ENCODE measurements around the gene NBEAL2. TPM values are rescaled to one million over a fixed set of nuclear protein-coding genes. Genes with fewer than 3 reads are reported as not detected.
"Not testable (repeated sequence)": the region's sequence is repeated elsewhere in the genome, so short reads cannot be mapped to it uniquely, and the experiment has no call there.

The NBEAL2 gene
- total RNA-seq, 2 experiments from 2014 or later: 164 to 262 TPM

DNA sequence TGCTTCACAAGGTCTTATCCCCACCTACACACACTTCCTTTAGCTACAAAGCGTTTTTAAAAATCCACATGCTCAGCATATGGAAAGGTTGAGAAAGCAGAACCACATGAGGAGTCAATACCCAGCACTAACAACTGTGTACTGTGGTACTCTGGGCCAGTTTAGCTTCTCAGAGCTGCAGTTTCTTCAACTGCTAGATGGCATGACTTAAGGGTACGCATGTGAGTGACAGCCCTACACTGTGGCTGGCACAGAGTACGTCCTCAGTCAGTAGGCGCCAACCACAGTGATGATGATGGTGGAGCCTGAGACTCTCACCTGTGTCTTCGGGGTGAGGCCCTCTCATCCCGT lies 20.3 kb upstream of the NBEAL2 start:
- Mint-ChIP-seq H3K27ac (peak overlapping the region; percentile 74), H3K36me3 (peaks cover 15% of the 10 kb centered on the region), H3K9me3 (ENCODE audit: low read depth) (peaks cover 3% of the 10 kb centered on the region), H3K4me3 (no peak overlapping the region), H3K4me1 (peaks cover 84% of the 10 kb centered on the region), H3K27me3 (no peaks in the 10 kb centered on the region)
- no peak for DNase-seq
- ATAC-seq: peak; percentile 57
- CTCF ChIA-PET: interaction anchor here (1.6 to 3.4 kb wide), 5 partner anchors 9 to 50 kb away, joined by 4 to 15 read pairs (median 5); partner anchors contain the start of gene CCDC12

DNA sequence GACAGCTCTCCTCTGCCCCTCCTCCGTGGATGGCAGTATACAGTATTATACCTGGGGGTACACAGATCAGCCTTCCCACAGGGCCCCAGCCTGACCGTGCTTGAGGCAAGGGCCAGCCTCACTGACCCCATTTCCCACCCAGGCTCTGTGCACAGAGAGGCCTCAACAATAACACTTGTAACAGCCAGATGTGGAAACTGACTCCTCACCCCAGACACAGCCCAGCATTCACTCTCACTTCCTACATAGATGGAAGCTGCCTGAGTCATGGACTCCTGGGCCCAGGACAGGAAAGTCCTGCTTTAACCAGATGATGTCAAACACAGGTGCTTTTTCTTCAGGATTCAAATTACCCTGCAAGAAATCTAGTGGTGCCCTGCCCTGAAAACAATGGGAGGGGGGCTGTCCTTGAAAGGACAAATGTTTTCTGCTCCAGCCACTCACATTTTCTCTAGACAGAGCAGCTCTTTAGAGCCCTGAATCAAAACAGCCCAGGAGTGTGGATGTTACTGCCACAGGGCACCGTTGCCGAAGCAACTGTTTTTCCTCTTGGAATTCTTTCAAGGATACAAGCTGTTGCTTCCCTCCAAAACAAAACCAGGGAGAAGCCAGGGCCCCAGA lies 19.3 kb upstream of the NBEAL2 start:
- H3K4me3 Mint-ChIP-seq: no peak overlapping the region
- no peak for ATAC-seq
- H3K27ac Mint-ChIP-seq: peak overlapping the region; percentile 74
- peaks cover 21% of the 10 kb centered on the region for H3K36me3 Mint-ChIP-seq
- H3K27me3 Mint-ChIP-seq: no peaks in the 10 kb centered on the region
- CTCF ChIA-PET: interaction anchor here (1.8 to 3.4 kb wide), 3 partner anchors 12 to 51 kb away, joined by 4 to 15 read pairs (median 7); no protein-coding TSS in a partner anchor
- H3K4me1 Mint-ChIP-seq: peaks cover 75% of the 10 kb centered on the region
- H3K9me3 Mint-ChIP-seq (ENCODE audit: low read depth): peaks cover 3% of the 10 kb centered on the region
- DNase-seq: no peak

DNA sequence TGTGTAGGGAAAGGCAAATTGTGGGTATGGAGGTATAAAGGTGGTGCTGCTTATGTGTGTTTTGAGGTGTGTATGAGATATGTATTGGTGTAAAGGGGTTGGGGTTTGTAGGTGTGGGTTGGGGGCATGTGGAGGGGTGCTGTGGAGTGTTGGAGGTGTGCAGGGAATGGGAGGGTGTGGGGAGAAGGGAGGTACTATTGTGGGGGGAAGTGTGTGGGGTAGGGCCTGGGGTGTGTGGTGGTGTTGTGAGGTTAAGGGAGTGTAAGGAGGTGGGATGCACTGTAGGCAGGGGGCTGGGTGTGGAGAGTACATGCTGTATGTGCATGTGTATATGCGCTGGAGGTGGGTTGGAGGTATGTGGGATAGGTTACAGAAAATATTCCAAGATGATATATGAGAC lies 18.6 kb upstream of the NBEAL2 start:
- no peak for ATAC-seq
- DNase-seq: no peak
- Mint-ChIP-seq H3K4me3 (no peak overlapping the region), H3K4me1 (peaks cover 75% of the 10 kb centered on the region), H3K27ac (peak overlapping the region; percentile 52), H3K9me3 (ENCODE audit: low read depth) (peaks cover 3% of the 10 kb centered on the region), H3K27me3 (no peaks in the 10 kb centered on the region), H3K36me3 (peaks cover 27% of the 10 kb centered on the region)
- CTCF ChIA-PET: interaction anchor here (2.6 kb wide), 1 partner anchor 26 kb away, joined by 7 read pairs; no protein-coding TSS in a partner anchor

DNA sequence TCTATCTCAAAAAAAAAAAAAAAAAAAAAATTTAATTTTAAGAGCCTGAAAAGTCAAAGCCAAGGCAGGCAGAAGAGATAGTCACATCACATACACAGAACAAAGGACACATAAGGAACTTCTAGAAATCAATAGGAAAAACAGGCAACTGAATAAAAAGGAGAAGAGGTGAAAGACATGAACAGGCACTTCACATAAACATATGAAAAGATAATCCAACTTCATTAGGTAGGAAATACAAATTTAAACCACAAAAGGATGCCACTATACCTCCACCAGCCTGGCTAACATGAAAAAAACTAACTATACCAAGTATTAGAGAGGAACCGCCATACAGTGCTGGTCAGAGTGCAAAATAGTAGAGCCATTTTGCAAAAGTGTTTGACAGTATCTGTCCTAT lies 17.0 kb upstream of the NBEAL2 start:
- no peak for DNase-seq
- peak overlapping the region; percentile 53 for H3K27ac Mint-ChIP-seq
- CTCF ChIA-PET: no interaction called here

DNA sequence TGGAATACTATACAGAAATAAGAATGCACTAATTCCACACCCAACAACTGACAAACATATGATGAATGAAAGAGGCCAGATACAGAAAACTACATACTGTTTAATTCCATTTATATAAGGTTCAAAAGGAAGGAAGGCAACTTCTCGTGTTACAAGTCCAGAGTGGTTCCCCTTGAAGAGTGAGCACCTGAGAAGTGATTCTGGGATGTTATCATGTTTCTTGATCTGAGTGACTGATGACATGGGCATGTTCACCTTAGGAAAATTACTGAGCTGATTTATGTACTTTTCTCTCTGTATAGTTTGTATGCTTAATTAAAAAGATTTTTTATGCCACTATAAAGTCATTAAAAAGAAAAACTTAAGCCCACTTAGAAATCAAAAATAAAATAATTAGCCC lies 16.5 kb upstream of the NBEAL2 start:
- DNase-seq (no peak), ATAC-seq (no peak)
- peaks cover 76% of the 10 kb centered on the region for H3K4me1 Mint-ChIP-seq
- H3K36me3 Mint-ChIP-seq: peaks cover 34% of the 10 kb centered on the region
- no peaks in the 10 kb centered on the region for H3K27me3 Mint-ChIP-seq
- CTCF ChIA-PET: no interaction called here
- H3K4me3 Mint-ChIP-seq: no peak overlapping the region
- H3K27ac Mint-ChIP-seq: peak overlapping the region; percentile 51
- H3K9me3 Mint-ChIP-seq (ENCODE audit: low read depth): peaks cover 3% of the 10 kb centered on the region

More for the DNA sequence above, 17.0 kb upstream of the NBEAL2 start:
- no peak for ATAC-seq
- H3K9me3 Mint-ChIP-seq (ENCODE audit: low read depth): peaks cover 3% of the 10 kb centered on the region
- peaks cover 72% of the 10 kb centered on the region for H3K4me1 Mint-ChIP-seq
- H3K27me3 Mint-ChIP-seq: no peaks in the 10 kb centered on the region
- peak overlapping the region; percentile 18 for H3K4me3 Mint-ChIP-seq
- peaks cover 34% of the 10 kb centered on the region for H3K36me3 Mint-ChIP-seq

DNA sequence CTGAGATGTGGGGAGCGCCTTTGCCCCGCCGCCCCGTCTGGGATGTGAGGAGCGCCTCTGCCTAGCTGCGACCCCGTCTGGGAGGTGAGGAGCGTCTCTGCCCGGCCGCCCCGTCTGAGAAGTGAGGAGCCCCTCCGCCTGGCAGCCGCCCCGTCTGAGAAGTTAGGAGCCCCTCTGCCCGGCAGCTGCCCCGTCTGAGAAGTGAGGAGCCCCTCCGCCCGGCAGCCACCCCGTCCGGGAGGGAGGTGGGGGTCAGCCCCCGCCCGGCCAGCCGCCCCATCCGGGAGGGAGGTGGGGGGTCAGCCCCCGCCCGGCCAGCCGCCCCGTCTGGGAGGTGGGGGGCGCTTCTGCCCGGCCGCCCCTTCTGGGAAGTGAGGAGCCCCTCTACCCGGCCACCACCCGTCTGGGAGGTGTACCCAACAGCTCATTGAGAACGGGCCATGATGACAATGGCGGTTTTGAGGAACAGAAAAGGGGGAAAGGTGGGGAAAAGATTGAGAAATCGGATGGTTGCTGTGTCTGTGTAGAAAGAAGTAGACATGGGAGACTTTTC lies 15.4 kb upstream of the NBEAL2 start:
- H3K4me3 Mint-ChIP-seq; H3K9me3 Mint-ChIP-seq (ENCODE audit: low read depth); H3K27ac Mint-ChIP-seq; DNase-seq; H3K27me3 Mint-ChIP-seq; CTCF ChIA-PET; ATAC-seq: not testable (repeated sequence)
- Mint-ChIP-seq H3K4me1 (peaks cover 75% of the 10 kb centered on the region), H3K36me3 (peaks cover 32% of the 10 kb centered on the region)

DNA sequence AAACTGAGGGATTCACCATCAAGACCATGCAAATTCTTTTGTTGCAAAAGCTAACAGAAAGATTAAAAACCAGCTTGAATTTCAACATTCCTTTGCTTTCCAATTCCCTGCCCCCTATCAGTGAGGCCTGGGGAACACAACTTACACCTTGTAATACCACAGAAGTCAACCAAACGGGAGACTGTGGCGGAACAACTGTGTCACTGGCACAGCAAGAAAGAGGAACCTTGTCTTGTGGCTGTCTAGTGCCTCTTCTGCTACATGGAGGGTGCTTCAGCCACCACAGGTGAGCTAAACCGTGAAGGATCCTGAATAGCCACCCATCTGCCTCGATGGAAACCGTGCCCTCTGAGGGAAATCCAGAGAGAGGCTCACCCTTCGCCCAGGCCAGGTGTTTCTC lies 14.3 kb upstream of the NBEAL2 start:
- Mint-ChIP-seq H3K36me3 (peaks cover 39% of the 10 kb centered on the region), H3K4me3 (no peak overlapping the region), H3K27ac (no peak overlapping the region), H3K9me3 (ENCODE audit: low read depth) (peaks cover 3% of the 10 kb centered on the region), H3K4me1 (peaks cover 74% of the 10 kb centered on the region), H3K27me3 (no peaks in the 10 kb centered on the region)
- ATAC-seq (no peak), DNase-seq (no peak)
- CTCF ChIA-PET: interaction anchor here (1.0 to 2.5 kb wide), 3 partner anchors 9 to 33 kb away, joined by 3 to 9 read pairs (median 5); partner anchors contain the start of gene CCDC12

DNA sequence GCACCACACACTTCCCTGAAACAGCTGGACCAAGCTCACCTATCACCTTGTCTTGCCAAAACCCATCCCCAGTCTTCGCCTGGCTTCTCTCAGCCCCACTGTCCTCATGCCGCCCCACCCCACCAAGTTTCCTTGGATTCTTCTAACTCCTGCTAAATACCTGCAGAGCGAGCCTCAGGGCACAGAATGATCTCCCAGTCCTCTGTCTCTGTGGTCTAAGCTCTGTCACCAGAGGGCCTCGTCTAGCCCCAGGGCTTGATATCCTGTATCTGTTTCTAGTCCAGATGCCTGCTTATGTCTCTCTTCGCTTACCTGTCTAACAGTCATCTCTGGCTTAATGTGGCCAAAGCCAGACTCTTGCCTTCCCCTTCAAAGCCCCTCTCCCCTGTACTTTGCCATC lies 12.7 kb upstream of the NBEAL2 start:
- CTCF ChIA-PET: interaction anchor here (0.6 to 2.5 kb wide), 7 partner anchors 11 to 589 kb away, joined by 3 to 9 read pairs (median 4); no protein-coding TSS in a partner anchor
- H3K4me1 Mint-ChIP-seq: peaks cover 74% of the 10 kb centered on the region
- no peak overlapping the region for H3K4me3 Mint-ChIP-seq
- peaks cover 46% of the 10 kb centered on the region for H3K36me3 Mint-ChIP-seq
- no peaks in the 10 kb centered on the region for H3K27me3 Mint-ChIP-seq
- peak; percentile 45 for ATAC-seq
- H3K27ac Mint-ChIP-seq: peak overlapping the region; percentile 74
- no peak for DNase-seq
- peaks cover 3% of the 10 kb centered on the region for H3K9me3 Mint-ChIP-seq (ENCODE audit: low read depth)

DNA sequence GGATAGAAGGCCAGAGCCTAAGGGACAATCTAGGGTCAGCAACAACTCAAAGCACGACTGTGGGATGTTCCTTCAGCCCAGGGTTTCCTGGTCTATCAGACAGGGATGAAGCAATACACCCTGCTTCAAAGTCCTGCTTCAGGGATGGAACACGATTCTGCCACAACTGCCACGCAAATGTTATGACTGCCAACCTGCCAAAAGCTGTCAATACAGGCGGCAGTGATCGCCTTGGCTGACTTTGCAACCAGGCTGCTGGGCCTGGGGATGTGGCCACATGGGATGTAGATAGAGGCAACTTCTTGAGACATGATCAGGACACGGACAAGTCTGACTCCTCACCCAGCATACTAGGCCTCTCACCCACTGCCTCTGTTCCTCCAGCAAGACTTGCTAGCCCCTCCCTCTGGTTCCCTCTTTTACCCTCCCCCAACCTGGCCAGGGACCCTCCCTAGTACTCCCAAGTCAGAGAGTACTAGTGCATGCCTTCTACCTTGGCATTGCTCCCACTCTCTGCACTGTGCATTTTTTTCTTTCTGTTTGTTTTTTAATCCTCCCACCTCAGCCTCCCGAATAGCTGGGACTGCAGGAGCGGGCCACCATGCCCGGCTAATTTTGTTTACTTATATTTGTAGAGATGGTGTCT lies 10.6 kb upstream of the NBEAL2 start:
- ATAC-seq (no peak), DNase-seq (no peak)
- Mint-ChIP-seq H3K4me1 (peaks cover 78% of the 10 kb centered on the region), H3K36me3 (peaks cover 47% of the 10 kb centered on the region), H3K27ac (peak overlapping the region; percentile 33), H3K9me3 (ENCODE audit: low read depth) (no peaks in the 10 kb centered on the region), H3K4me3 (no peak overlapping the region), H3K27me3 (no peaks in the 10 kb centered on the region)
- CTCF ChIA-PET: interaction anchor here (1.3 kb wide), 1 partner anchor 12 kb away, joined by 4 read pairs; no protein-coding TSS in a partner anchor

DNA sequence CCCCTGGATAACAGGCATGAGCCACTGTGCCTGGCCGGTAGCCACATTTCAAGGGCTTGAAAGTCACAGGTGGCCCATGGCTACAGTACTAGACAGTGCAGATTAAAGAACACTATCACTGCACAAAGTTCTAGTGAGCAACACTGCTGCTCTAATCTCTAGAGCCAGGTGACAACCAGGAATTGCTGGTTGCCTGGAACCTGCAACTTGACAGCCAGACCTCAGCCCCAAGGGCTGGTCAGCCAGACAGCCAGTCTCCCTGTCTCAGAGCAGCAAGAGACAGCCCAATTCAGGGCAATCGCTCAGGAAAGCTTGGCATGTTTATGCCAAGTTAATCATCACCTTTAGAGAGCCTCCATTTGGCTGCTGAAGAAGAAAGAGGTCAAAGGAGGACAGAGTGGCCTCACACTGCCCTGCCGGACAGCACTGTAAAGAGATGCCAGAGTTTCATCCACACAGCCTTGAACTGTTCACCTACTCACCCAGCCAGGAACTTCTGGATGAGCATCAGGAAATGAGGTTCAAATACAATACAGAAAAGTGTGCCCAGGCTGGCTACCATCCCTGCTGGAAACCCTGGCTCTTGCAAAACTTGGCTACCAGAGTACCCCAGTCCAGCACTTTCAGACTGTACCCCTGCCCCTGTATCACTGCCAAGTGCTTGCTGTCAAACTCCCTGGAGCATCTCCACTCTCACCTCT lies 8.9 kb upstream of the NBEAL2 start:
- Mint-ChIP-seq H3K27ac (peak overlapping the region; percentile 89), H3K27me3 (no peaks in the 10 kb centered on the region), H3K4me1 (peaks cover 86% of the 10 kb centered on the region), H3K36me3 (peaks cover 47% of the 10 kb centered on the region), H3K4me3 (no peak overlapping the region), H3K9me3 (ENCODE audit: low read depth) (no peaks in the 10 kb centered on the region)
- ATAC-seq (no peak), DNase-seq (no peak)
- CTCF ChIA-PET: interaction anchor here (1.3 to 2.5 kb wide), 2 partner anchors 23 to 47 kb away, joined by 4 to 7 read pairs; no protein-coding TSS in a partner anchor

DNA sequence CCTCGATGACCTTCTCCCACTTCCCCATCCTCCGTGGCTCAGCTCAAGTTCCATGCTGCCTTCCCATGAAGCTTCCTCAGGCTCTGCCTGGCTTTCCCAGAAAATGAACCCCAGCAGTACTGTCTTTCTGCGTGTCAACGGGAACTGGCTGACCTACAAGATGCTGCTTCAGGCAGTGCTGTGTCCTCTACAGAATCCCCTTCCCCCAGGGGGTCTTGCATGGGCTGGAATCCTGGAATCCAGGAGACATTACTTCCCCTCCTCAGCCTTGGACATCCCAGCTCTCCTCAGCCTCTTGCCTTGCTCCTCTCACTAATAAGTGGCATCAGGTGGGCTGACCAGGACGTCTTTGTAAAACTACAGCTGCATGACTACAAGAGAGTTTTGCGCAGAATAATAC lies 8.3 kb upstream of the NBEAL2 start:
- CTCF ChIA-PET: interaction anchor here (1.3 to 2.5 kb wide), 2 partner anchors 24 to 48 kb away, joined by 4 to 7 read pairs; no protein-coding TSS in a partner anchor
- peaks cover 83% of the 10 kb centered on the region for H3K4me1 Mint-ChIP-seq
- peak overlapping the region; percentile 89 for H3K27ac Mint-ChIP-seq
- H3K36me3 Mint-ChIP-seq: peaks cover 44% of the 10 kb centered on the region
- H3K4me3 Mint-ChIP-seq: peak overlapping the region; percentile 61
- no peaks in the 10 kb centered on the region for H3K27me3 Mint-ChIP-seq
- DNase-seq (no peak), ATAC-seq (no peak)
- no peaks in the 10 kb centered on the region for H3K9me3 Mint-ChIP-seq (ENCODE audit: low read depth)

DNA sequence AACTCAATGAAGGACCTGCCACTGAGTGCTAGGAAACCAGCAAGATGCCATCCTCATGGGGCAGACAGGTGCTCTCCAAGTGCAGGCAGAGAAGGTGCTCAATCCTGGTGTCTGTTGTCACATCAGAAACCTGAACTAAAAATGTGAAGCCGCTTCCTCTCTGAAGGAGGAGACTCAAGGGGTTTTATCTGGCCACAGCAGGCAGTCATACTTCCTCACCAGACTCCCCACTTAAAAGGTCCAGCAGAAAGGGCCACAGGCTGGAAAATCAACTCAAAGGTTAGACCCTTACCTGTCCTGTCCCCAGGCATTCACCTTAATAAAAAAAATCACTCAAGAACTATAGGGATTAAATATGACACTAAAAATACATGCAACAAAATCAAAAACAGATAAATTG lies 7.7 kb upstream of the NBEAL2 start:
- Mint-ChIP-seq H3K4me1 (peaks cover 82% of the 10 kb centered on the region), H3K9me3 (ENCODE audit: low read depth) (no peaks in the 10 kb centered on the region), H3K27ac (peak overlapping the region; percentile 89), H3K27me3 (no peaks in the 10 kb centered on the region), H3K36me3 (peaks cover 46% of the 10 kb centered on the region), H3K4me3 (peak overlapping the region; percentile 61)
- DNase-seq (peak; percentile 63), ATAC-seq (no peak)
- CTCF ChIA-PET: interaction anchor here (2.5 kb wide), 1 partner anchor 24 kb away, joined by 7 read pairs; no protein-coding TSS in a partner anchor

DNA sequence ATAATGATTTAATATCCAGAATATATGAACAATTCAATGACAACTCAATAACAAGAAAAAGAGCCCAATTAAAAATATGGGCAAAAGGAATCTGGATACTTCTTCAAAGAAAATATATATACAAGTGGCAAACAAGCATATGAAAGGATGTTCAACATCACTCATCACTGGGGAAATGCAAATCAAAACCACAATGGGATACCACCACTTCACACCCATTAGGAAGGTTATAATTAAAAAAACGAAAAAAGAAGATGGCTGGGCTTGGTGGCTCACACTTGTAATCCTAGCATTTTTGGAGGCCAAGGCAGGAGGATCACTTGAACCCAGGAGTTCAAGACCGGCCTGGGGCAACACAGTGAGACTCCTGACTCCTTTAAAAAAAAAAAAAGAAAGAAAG lies 7.1 kb upstream of the NBEAL2 start:
- Mint-ChIP-seq H3K4me3 (peak overlapping the region; percentile 40), H3K4me1 (peaks cover 82% of the 10 kb centered on the region), H3K36me3 (peaks cover 43% of the 10 kb centered on the region), H3K27ac (peak overlapping the region; percentile 89), H3K9me3 (ENCODE audit: low read depth) (no peaks in the 10 kb centered on the region), H3K27me3 (no peaks in the 10 kb centered on the region)
- ATAC-seq: no peak
- CTCF ChIA-PET: no interaction called here
- no peak for DNase-seq

Data from activated CD8-positive, alpha-beta memory T cell treated with anti-CD3 and anti-CD28 coated beads, Interleukin-2, amount 10 ng/mL, durations not matched to agents 7 days and 5 days (primary cell).